NCI-H1930 (cell line): ENCODE results near the gene HMGXB4.

ENCODE experiments used
- DNase-seq, 2 experiments: peaks; one replicate each; lab custom pipeline; 2025; lab: John Stamatoyannopoulos, UW

HMGXB4 gene

GRCh38 chr22:35310556-35311550, 53.6 kb downstream of the HMGXB4 start:
- DNase-seq: no peak

GRCh38 chr22:35311551-35311999, 54.3 kb downstream of the HMGXB4 start:
- DNase-seq: no peak

DNA sequence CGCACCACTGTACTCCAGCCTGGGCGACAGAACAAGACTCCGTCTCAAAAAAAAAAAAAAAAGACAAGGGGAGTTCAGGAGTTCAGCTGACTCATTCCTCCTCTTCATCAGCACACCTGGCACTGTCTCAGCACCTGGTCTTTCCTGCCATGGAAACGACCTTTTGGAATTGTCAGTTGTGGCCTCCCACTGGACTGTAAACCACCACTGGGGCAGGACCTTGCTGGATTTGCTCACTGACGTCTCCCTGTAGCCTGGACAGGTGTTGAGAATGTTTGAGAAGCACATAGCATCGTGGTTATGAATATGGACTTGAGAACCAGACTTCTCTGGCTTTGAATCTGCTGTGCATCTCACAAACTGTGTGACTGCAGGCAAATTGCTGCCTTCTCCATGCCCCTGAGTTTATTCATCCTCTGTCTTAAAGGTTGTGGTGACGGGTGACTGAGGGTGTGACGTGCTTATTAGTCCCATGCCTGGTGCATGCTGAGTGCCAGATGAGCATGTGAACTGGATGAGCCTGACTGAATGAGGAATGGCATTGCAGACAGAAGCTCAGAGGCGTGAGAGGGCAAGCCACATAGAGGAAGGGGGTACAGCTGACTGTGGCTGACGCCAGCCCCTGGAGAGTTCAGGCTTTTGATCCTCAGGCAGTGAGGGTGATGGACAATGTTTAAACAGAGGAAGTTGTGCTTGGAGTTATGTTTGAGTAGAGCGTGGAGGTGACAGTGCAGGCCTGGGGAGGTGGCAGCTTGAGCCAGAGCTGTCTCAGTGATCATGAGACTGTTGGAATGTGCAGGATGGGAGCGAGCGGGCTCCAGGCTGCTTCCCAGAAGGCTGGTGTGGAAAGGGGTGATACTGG, 55.1 kb downstream of the HMGXB4 start:
- DNase-seq: no peak

GRCh38 chr22:35313311-35314121, 56.2 kb downstream of the HMGXB4 start:
- DNase-seq: no peak

- no peak for DNase-seq
Observed at GRCh38 chr22:35314161-35314942, 57.1 kb downstream of the HMGXB4 start.

DNA sequence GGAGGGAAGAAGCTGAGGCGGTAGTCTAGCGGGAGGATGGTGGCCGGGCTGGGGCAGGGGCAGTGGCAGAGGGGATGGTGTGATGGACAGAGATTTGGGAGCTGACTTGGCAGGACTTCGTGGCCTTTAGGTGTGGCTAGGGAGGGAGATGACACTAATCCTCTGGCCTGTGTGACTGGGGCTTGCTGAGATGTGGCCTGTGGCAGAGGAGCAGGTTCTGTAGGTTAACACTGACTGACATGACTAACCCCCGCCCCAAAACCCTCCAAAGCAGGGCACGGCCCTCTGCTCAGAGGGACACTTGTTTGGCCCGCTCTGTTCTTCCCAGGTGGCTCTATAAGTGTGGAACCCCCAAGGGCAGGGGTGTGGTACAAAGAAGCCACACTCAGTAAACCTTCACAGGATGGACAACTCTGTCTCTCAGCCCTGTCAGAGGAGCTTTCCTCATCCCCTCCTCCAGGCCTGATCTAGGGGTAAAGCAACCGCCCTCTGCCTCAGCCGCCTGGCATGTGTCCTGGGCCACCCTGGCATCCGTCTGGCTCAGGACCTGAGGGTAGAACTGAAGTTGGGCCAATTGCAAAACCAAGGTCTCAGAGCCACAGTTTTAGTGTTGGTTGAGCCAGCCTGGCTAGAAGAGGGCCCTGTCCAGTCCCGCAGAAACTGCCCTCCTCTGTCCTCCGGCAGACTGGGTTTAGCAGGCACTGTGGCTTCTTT, 58.0 kb downstream of the HMGXB4 start:
- DNase-seq: no peak

- DNase-seq: no peak
Observed at GRCh38 chr22:35315855-35316745, 58.8 kb downstream of the HMGXB4 start.

- no peak for DNase-seq
Observed at GRCh38 chr22:35316751-35317150, 59.5 kb downstream of the HMGXB4 start.

- DNase-seq: no peak
Observed at GRCh38 chr22:35317680-35318290, 60.5 kb downstream of the HMGXB4 start.

DNA sequence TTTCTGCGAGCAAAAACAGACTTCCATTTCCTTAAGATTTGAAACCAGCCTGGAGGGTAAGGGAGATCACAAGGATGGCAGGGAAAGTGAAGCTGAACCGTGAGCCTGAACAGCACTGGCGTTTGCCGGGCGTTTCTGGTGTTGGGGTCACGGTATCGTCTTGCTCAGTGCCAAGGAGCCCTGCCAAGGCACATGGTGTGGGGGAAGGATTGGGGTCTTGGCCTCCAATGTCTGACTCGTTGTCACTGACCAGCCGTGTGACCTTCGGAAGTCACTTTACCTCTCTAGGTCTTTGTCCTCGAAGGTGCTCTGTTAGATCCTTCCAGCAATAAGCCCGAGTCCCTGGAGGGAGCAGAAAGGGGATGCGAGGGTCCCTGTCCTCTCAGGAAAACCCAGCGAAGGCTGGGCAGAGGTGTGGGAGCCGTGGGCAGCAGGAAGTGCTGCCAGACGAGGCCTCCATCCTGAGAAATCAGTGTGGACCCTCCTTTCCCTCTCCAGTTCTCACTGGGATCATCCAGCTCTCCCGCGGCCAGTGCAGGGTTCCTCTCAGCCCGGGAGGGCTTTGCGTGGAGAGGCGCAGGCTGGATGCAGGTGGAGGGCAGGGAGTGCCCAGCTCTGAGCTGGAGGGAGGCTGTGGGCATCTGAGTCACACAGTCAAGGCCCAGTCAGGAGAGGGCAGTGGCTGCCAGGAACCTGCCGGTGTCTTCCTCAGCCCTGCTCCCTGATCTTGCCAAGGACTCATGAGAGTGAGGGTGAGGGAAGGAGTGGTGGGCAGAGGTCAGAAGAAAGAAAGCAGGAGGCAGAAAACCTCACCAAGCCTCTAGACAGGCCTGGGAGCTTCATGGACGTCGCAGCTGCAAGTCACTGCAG, 61.3 kb downstream of the HMGXB4 start:
- DNase-seq: no peak

- DNase-seq: no peak
Observed at GRCh38 chr22:35319244-35319985, 62.1 kb downstream of the HMGXB4 start.

- no peak for DNase-seq
Observed at GRCh38 chr22:35322126-35322525, 64.8 kb downstream of the HMGXB4 start.

DNA sequence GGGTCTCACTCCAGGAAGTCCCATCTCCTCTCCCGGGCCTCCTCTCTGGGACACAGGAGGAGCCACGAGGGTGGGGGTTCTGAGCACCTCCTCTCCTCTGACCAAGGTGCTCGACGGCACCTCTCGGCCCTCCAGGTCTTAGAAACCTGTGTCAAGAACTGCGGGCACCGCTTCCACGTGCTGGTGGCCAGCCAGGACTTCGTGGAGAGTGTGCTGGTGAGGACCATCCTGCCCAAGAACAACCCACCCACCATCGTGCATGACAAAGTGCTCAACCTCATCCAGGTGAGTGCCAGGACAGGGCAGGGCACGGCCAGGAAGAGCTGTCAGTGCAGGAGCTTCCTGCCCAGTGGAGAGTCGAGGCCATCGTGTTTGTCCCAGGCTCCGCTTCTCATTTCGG, 65.6 kb downstream of the HMGXB4 start:
- no peak for DNase-seq

GRCh38 chr22:35323305-35323704, 66.0 kb downstream of the HMGXB4 start:
- no peak for DNase-seq

GRCh38 chr22:35324067-35324466, 66.8 kb downstream of the HMGXB4 start:
- DNase-seq: no peak

- no peak for DNase-seq
Observed at GRCh38 chr22:35324762-35325161, 67.5 kb downstream of the HMGXB4 start.

- DNase-seq: no peak
Observed at GRCh38 chr22:35325209-35325608, 67.9 kb downstream of the HMGXB4 start.
